GM12878 (cell line): ENCODE measurements around the gene CLIP2. TPM values are rescaled to one million over a fixed set of nuclear protein-coding genes. Genes with fewer than 3 reads are reported as not detected.

ENCODE experiments used
- ATAC-seq: fragments of 200-7000 bp; cut with Tn5 transposase; 3 replicates; pipeline ENCODE4 v1.9.1; 2020; ENCODE audit warnings: mild to moderate bottlenecking, moderate library complexity
- BruUV-seq: library from RNA; stranded (reverse); fragments of 400-500 nt; replicated peaks from 2 replicates; lab custom pipeline; 2021; lab: Mats Ljungman, UMichigan
- CTCF ChIA-PET: fragments of 300-600 bp; sonication (Branson Sonifier 250); formaldehyde crosslinking; extraction: SDS; loops from one replicate; lab custom pipeline; 2021; ENCODE audit warnings: inconsistent platforms; lab: Yijun Ruan, JAX
- POLR2A ChIA-PET: fragments of 350-600 bp; formaldehyde crosslinking; extraction: SDS; loops from one replicate; lab custom pipeline; 2021; ENCODE audit warnings: inconsistent platforms; lab: Charles Lee
- RAD21 ChIA-PET: fragments of 300-600 bp; sonication (Branson Sonifier 250); formaldehyde crosslinking; loops from one replicate; lab custom pipeline; 2023; ENCODE audit warnings: antibody characterized with exemption; ENCODE audit not compliant: unreplicated experiment; lab: Charles Lee
- SMC1A ChIA-PET: fragments of 300-600 bp; sonication (Branson Sonifier 250); formaldehyde crosslinking; loops from one replicate; lab custom pipeline; 2023; ENCODE audit not compliant: unreplicated experiment, uncharacterized antibody; lab: Charles Lee
- DNase-seq: peaks from one replicate; pipeline ENCODE4 v3.0.0-alpha.2; 2011; ENCODE audit warnings: low read depth, low spot score
- FAIRE-seq: peaks from 3 replicates; lab custom pipeline; 2011; peaks lifted over from hg19 to GRCh38; lab: Jason Lieb, UNC
- H2AFZ ChIP-seq: 2 replicates; pipeline ENCODE4 v1.6.0; 2011; ENCODE audit warnings: low read depth, low read length, control low read depth; ENCODE audit not compliant: control insufficient read depth
- H3K27ac ChIP-seq: 2 replicates; pipeline ENCODE4 v1.5.1; 2011; ENCODE audit warnings: control low read depth; ENCODE audit not compliant: control insufficient read depth, insufficient read depth
- H3K27me3 ChIP-seq, 2 experiments: replicated peaks in 1 of 2; 2 replicates each; pipeline versions ENCODE4 v1.6.0 to v1.6.1; 2011; ENCODE audit warnings: low read length in 1 of 2; ENCODE audit not compliant: control insufficient read depth in 2 of 2, insufficient read depth in 2 of 2
- H3K36me3 ChIP-seq, 2 experiments: 2 replicates each; pipeline ENCODE4 v1.5.1; 2011; ENCODE audit warnings: low read length in 1 of 2; ENCODE audit not compliant: control insufficient read depth in 2 of 2, insufficient read depth in 2 of 2
- H3K4me1 ChIP-seq: 2 replicates; pipeline ENCODE4 v1.6.1; 2011; ENCODE audit warnings: mild to moderate bottlenecking, low read length, moderate library complexity, mixed read lengths; ENCODE audit not compliant: control insufficient read depth, insufficient read depth
- H3K4me2 ChIP-seq: 2 replicates; pipeline ENCODE4 v1.6.0; 2011; ENCODE audit warnings: control low read depth; ENCODE audit not compliant: control insufficient read depth, insufficient read depth
- H3K4me3 ChIP-seq: fragments of 200-600 bp; sonication (generic); 2 replicates; pipeline ENCODE4 v1.5.1; 2016
- H3K79me2 ChIP-seq: 2 replicates; pipeline ENCODE4 v1.6.0; 2011; ENCODE audit warnings: low read length; ENCODE audit not compliant: control insufficient read depth, insufficient read depth
- H3K9ac ChIP-seq: 2 replicates; pipeline ENCODE4 v1.8.0; 2011; ENCODE audit warnings: low read length, control low read depth, mixed read lengths; ENCODE audit not compliant: control insufficient read depth, insufficient read depth
- H3K9me3 ChIP-seq: replicated peaks from 3 replicates; pipeline ENCODE4 v1.5.1; 2011; ENCODE audit warnings: mild to moderate bottlenecking, low read length; ENCODE audit not compliant: control insufficient read depth, insufficient read depth
- H4K20me1 ChIP-seq: 2 replicates; pipeline ENCODE4 v1.6.0; 2011; ENCODE audit not compliant: control insufficient read depth, insufficient read depth
- ATF3 ChIP-seq: IDR thresholded peaks from 2 replicates; pipeline ENCODE4 v1.6.1; 2011; ENCODE audit warnings: low read depth, mild to moderate bottlenecking, low read length, moderate library complexity, borderline replicate concordance; ENCODE audit errors: extremely low read depth
- ATF7 ChIP-seq: fragments of 450-650 bp; IDR thresholded peaks from 2 replicates; pipeline ENCODE4 v1.6.1; 2016; ENCODE audit warnings: low read depth, mild to moderate bottlenecking
- BACH1 ChIP-seq: fragments of 450-650 bp; IDR thresholded peaks from 2 replicates; pipeline ENCODE4 v1.6.1; 2017; ENCODE audit warnings: mild to moderate bottlenecking, borderline replicate concordance
- CHD1 ChIP-seq: IDR thresholded peaks from 2 replicates; pipeline ENCODE4 v1.6.1; 2012; ENCODE audit warnings: low read depth, low read length, improper control_type of control experiment
- FOS ChIP-seq: IDR thresholded peaks from 3 replicates; pipeline ENCODE4 v1.6.1; 2011; ENCODE audit warnings: borderline replicate concordance; ENCODE audit not compliant: insufficient read length; ENCODE audit errors: extremely low read depth
- FOXM1 ChIP-seq: IDR thresholded peaks from 2 replicates; pipeline ENCODE4 v1.6.1; 2012; ENCODE audit warnings: low read depth, mild to moderate bottlenecking, inconsistent platforms, low read length, moderate library complexity
- GATAD2B ChIP-seq: fragments of 450-650 bp; conservative IDR thresholded peaks from 2 replicates; pipeline ENCODE4 v1.6.1; 2017; ENCODE audit warnings: low read depth, mild to moderate bottlenecking, moderate library complexity
- IRF5 ChIP-seq: fragments of 450-650 bp; IDR thresholded peaks from 2 replicates; pipeline ENCODE4 v1.6.1; 2017; ENCODE audit warnings: borderline replicate concordance
- LARP7 ChIP-seq: fragments of 450-650 bp; IDR thresholded peaks from 2 replicates; pipeline ENCODE4 v1.6.1; 2017; ENCODE audit warnings: mild to moderate bottlenecking
- MLLT1 ChIP-seq: fragments of 450-650 bp; IDR thresholded peaks from 2 replicates; pipeline ENCODE4 v1.6.1; 2016; ENCODE audit warnings: mild to moderate bottlenecking
- MYC ChIP-seq: IDR thresholded peaks from 2 replicates; pipeline ENCODE4 v1.6.1; 2011; ENCODE audit warnings: mild to moderate bottlenecking, low read length, moderate library complexity, inconsistent platforms; ENCODE audit not compliant: insufficient read depth, insufficient replicate concordance, insufficient read length, severe bottlenecking
- RUNX3 ChIP-seq: IDR thresholded peaks from 2 replicates; pipeline ENCODE4 v1.6.1; 2012; ENCODE audit warnings: low read length, inconsistent platforms
- ZNF24 ChIP-seq: fragments of 450-650 bp; IDR thresholded peaks from 2 replicates; pipeline ENCODE4 v1.6.1; 2017; ENCODE audit warnings: antibody characterized with exemption, mild to moderate bottlenecking
- WGBS: methylation state at CpG from one replicate; pipeline ENCODE4 v1.1.6; 2016; ENCODE audit warnings: low lambda C conversion rate; ENCODE audit not compliant: insufficient replicate concordance, insufficient coverage; ENCODE audit errors: missing lambda C conversion rate; 5-methylcytosine and 5-hydroxymethylcytosine counted together
- in situ Hi-C: fragments of 300-500 bp; cut with MboI; formaldehyde crosslinking; loops from 9 replicates; pipeline ENCODE4 v1.14.3; 2018; ENCODE audit warnings: mixed read lengths
- intact Hi-C: fragments of 100-400 bp; cut with micrococcal nuclease; formaldehyde crosslinking; loops from one replicate; pipeline ENCODE4 v1.14.2; 2022; ENCODE audit not compliant: unreplicated experiment
- polyA plus RNA-seq, 11 experiments: library from polyadenylated mRNA; depleted of rRNA in 4 of 11; unstranded in 6 of 11; stranded (reverse) in 5 of 11; fragments of >200 nt; fragmentation: Nextera tagmentation in 4 of 11; fragmentation: Illumina TruSeq in 1 of 11; extraction: Ambion mirVana in 4 of 11; extraction: Trizol in 1 of 11; gene quantifications; 1 replicate in 1 of 11; 2 replicates in 10 of 11; pipeline versions ENCODE4 v1.2.1 to v1.2.3, GENCODE V29; 2011 to 2016; ENCODE audit warnings: inconsistent platforms in 2 of 11, missing spikeins in 2 of 11, low read depth in 1 of 11
- total RNA-seq, 4 experiments: library from RNA; depleted of rRNA in 3 of 4; stranded (reverse); fragments of >200 nt in 3 of 4; fragmentation: Illumina TruSeq in 1 of 4; extraction: Trizol in 1 of 4; gene quantifications; 2 replicates each; pipeline versions ENCODE4 v1.2.1 to v1.2.3, GENCODE V29; 2013 to 2021

The CLIP2 gene
- total and polyA plus RNA-seq, 10 of the 15 experiments (the other 5 are each of a cell fraction or from before 2014, with no cell fraction given): 0.26 to 56.3 (median 21.0) TPM

- TF ChIP-seq ZNF24: no peak
- TF ChIP-seq CHD1: no peak
- TF ChIP-seq MYC: no peak
- TF ChIP-seq FOS: no peak
- TF ChIP-seq BACH1: no peak
- no peak for TF ChIP-seq ATF7
- no peak for TF ChIP-seq RUNX3
- no peak for TF ChIP-seq FOXM1
- TF ChIP-seq ATF3: no peak
- no peak for TF ChIP-seq IRF5
- TF ChIP-seq LARP7: no peak
- TF ChIP-seq MLLT1: no peak
- TF ChIP-seq GATAD2B: no peak
- TF ChIP-seq, all 136 proteins: peak for 0
- RAD21 ChIA-PET: no interaction called here
- Histone ChIP-seq H3K4me2 (no peak overlapping the region), H2AFZ (no peak overlapping the region), H4K20me1 (no peaks in the 10 kb centered on the region), H3K4me3 (no peak overlapping the region), H3K27ac (no peak overlapping the region), H3K9me3 (no peaks in the 10 kb centered on the region), H3K79me2 (no peaks in the 10 kb centered on the region), H3K4me1 (no peaks in the 10 kb centered on the region), H3K36me3 (peaks cover 0 to 14% of the 10 kb centered on the region in 2 experiments; a peak in 3 of 4 replicates), H3K9ac (no peak overlapping the region), H3K27me3 (no peaks in the 10 kb centered on the region)
- no peak for ATAC-seq
- DNase-seq: no peak
- POLR2A ChIA-PET: no interaction called here
- no TSS peak for BruUV-seq
- SMC1A ChIA-PET: interaction anchor here (0.8 to 1.3 kb wide), 2 partner anchors 138 to 140 kb away, joined by 3 to 6 read pairs; no protein-coding TSS in a partner anchor
- intact Hi-C loops: no loop called here
- no peak for FAIRE-seq
- 97% methylated on average over 2 of the region's 2 CpGs for WGBS
- CTCF ChIA-PET: interaction anchor here (0.9 kb wide), 1 partner anchor 71 kb away, joined by 3 read pairs; no protein-coding TSS in a partner anchor
- in situ Hi-C loops: no loop called here
Observed at GRCh38 chr7:74345970-74346369, 56.8 kb downstream of the CLIP2 start.
